K562 (cell line): Measurements from ENCODE around the gene HK1. TPM values are rescaled to one million over a fixed set of nuclear protein-coding genes. Genes with fewer than 3 reads are reported as not detected.
A peak's percentile ranks its signal among the peaks of the same experiment; 100 is the strongest.

Experiments used
- ARID3B ChIP-seq: fragments of 250-450 bp; sonication (Bioruptor Pico); IDR thresholded peaks from 2 replicates; pipeline ENCODE4 v1.4.0; 2020; ENCODE audit warnings: borderline replicate concordance
- CLOCK ChIP-seq: fragments of 250-450 bp; sonication (Bioruptor Pico); IDR thresholded peaks from 2 replicates; pipeline ENCODE4 v1.4.0; 2020; ENCODE audit warnings: mild to moderate bottlenecking, moderate library complexity, borderline replicate concordance
- E2F6 ChIP-seq, 2 experiments: IDR thresholded peaks; 2 replicates each; pipeline ENCODE4 v1.6.1; 2011; ENCODE audit warnings: borderline replicate concordance in 1 of 2, control low read depth in 1 of 2, low read depth in 1 of 2, low read length in 1 of 2, mild to moderate bottlenecking in 1 of 2, mixed read lengths in 1 of 2, moderate library complexity in 1 of 2; ENCODE audit not compliant: insufficient read depth in 1 of 2, insufficient read length in 1 of 2, poor library complexity in 1 of 2, severe bottlenecking in 1 of 2; ENCODE audit errors: extremely low read depth in 1 of 2
- ILK ChIP-seq: fragments of 450-650 bp; IDR thresholded peaks from 2 replicates; pipeline ENCODE4 v1.6.1; 2016; ENCODE audit warnings: missing genetic modification characterization, low read depth, mild to moderate bottlenecking, missing compliant biosample characterization, moderate library complexity, borderline replicate concordance
- KDM5B ChIP-seq: fragments of 200-600 bp; sonication (generic); IDR thresholded peaks from 2 replicates; pipeline ENCODE4 v1.6.1; 2012; ENCODE audit warnings: low read depth, mild to moderate bottlenecking, moderate library complexity, low read length, control low read depth, inconsistent platforms; ENCODE audit not compliant: insufficient replicate concordance
- KLF13 ChIP-seq: fragments of 450-650 bp; IDR thresholded peaks from 2 replicates; pipeline ENCODE4 v1.6.1; 2016; ENCODE audit warnings: missing genetic modification characterization, low read depth, mild to moderate bottlenecking, missing compliant biosample characterization, moderate library complexity, borderline replicate concordance
- MYNN ChIP-seq, 2 experiments: sonication (generic); formaldehyde crosslinking in 1 of 2; IDR thresholded peaks; 2 replicates each; pipeline versions ENCODE4 v1.5.0 to v1.6.1; 2016 to 2020; ENCODE audit warnings: antibody characterized with exemption in 1 of 2, missing genetic modification reagents in 1 of 2
- RBM34 ChIP-seq: fragments of 200-400 bp; formaldehyde crosslinking; IDR thresholded peaks from 2 replicates; pipeline ENCODE4 v1.6.1; 2018; ENCODE audit warnings: low read length, borderline replicate concordance; ENCODE audit not compliant: insufficient read depth
- SAFB ChIP-seq: fragments of 200-400 bp; formaldehyde crosslinking; IDR thresholded peaks from 2 replicates; pipeline ENCODE4 v1.6.1; 2017; ENCODE audit warnings: low read depth, low read length, borderline replicate concordance
- STAG1 ChIP-seq: sonication (generic); formaldehyde crosslinking; IDR thresholded peaks from 2 replicates; pipeline ENCODE4 v1.5.0; 2020; ENCODE audit warnings: missing genetic modification reagents, borderline replicate concordance
- TARDBP ChIP-seq: fragments of 450-650 bp; IDR thresholded peaks from 2 replicates; pipeline ENCODE4 v1.6.1; 2016
- ZBTB11 ChIP-seq, 3 experiments: fragments of 200-800 bp in 1 of 3; fragments of 250-450 bp in 1 of 3; fragments of 450-650 bp in 1 of 3; sonication (Bioruptor Pico) in 1 of 3; sonication (Bioruptor generic) in 1 of 3; formaldehyde crosslinking in 1 of 3; IDR thresholded peaks; 2 replicates each; pipeline versions ENCODE4 v1.6.1 to v1.8.0; 2016 to 2022; ENCODE audit warnings: mild to moderate bottlenecking in 2 of 3, missing genetic modification characterization in 2 of 3, missing compliant biosample characterization in 1 of 3, moderate library complexity in 1 of 3
- ZNF282 ChIP-seq: sonication (generic); formaldehyde crosslinking; IDR thresholded peaks from 2 replicates; pipeline ENCODE4 v1.8.1; 2023; ENCODE audit warnings: missing genetic modification reagents
- ZNF57 ChIP-seq: fragments of 450-650 bp; formaldehyde crosslinking; IDR thresholded peaks from 2 replicates; pipeline ENCODE4 v1.4.0; 2020; ENCODE audit warnings: mild to moderate bottlenecking, moderate library complexity
- ZNF79 ChIP-seq: fragments of 250-450 bp; sonication (Bioruptor Pico); IDR thresholded peaks from 2 replicates; pipeline ENCODE4 v1.4.0; 2020; ENCODE audit warnings: low read depth, mild to moderate bottlenecking, moderate library complexity
- polyA plus RNA-seq, 8 experiments: library from polyadenylated mRNA; depleted of rRNA in 4 of 8; stranded (reverse) in 5 of 8; unstranded in 3 of 8; fragments of >200 nt; fragmentation: Nextera tagmentation in 2 of 8; fragmentation: Illumina TruSeq in 1 of 8; extraction: Ambion mirVana in 2 of 8; extraction: Trizol in 1 of 8; gene quantifications; 2 replicates each; pipeline versions ENCODE4 v1.2.1 to v1.2.3, GENCODE V29; 2011 to 2014; ENCODE audit warnings: inconsistent platforms in 1 of 8, missing spikeins in 1 of 8
- total RNA-seq, 7 experiments: library from RNA; depleted of rRNA in 6 of 7; stranded (reverse); fragments of >200 nt in 6 of 7; fragmentation: Illumina TruSeq in 2 of 7; extraction: Trizol in 2 of 7; gene quantifications; 2 replicates each; pipeline versions ENCODE4 v1.2.1 to v1.2.3, GENCODE V29; 2011 to 2021; ENCODE audit warnings: low replicate concordance in 1 of 7

The HK1 gene
- total and polyA plus RNA-seq, 9 of the 15 experiments (the other 6 are each of a cell fraction or from before 2014, with no cell fraction given), result 29.2 to 444 (median 193) TPM

- TF ChIP-seq ARID3B (CRISPR knock-in tag) (no peak), ZBTB11 (CRISPR knock-in tag; IDR thresholded peaks at IDR 0.05) (no peak), SAFB (no peak), CLOCK (no peak), MYNN (IDR thresholded peaks at IDR 0.05) (no peak), MYNN (CRISPR knock-in tag; IDR thresholded peaks at IDR 0.05) (no peak), ZNF57 (CRISPR knock-in tag) (no peak), KDM5B (no peak), KLF13 (tag) (no peak), ZNF282 (no peak), ZNF79 (CRISPR knock-in tag) (no peak), ILK (tag) (no peak), STAG1 (CRISPR knock-in tag) (no peak), TARDBP (no peak), E2F6 (IDR thresholded peaks at IDR 0.05; ENCODE audit: borderline replicate concordance in 1 of 2, extremely low read depth in 1 of 2, insufficient read depth in 1 of 2, insufficient read length in 1 of 2, low read depth in 1 of 2, low read length in 1 of 2, poor library complexity in 1 of 2, severe bottlenecking in 1 of 2) (peak in 1 of 2 experiments; percentile 33), RBM34 (no peak)
Observed at GRCh38 chr10:69327463-69328379, 49.4 kb downstream of the HK1 start (continued).
